ENCODE data around the gene TAOK3.
A peak's percentile ranks its signal among the peaks of the same experiment; 100 is the strongest.

TAOK3 gene

GRCh38 chr12:118344829-118345228 is 27.9 kb downstream of the TAOK3 start:
- TF ChIP-seq, protein P1, sequence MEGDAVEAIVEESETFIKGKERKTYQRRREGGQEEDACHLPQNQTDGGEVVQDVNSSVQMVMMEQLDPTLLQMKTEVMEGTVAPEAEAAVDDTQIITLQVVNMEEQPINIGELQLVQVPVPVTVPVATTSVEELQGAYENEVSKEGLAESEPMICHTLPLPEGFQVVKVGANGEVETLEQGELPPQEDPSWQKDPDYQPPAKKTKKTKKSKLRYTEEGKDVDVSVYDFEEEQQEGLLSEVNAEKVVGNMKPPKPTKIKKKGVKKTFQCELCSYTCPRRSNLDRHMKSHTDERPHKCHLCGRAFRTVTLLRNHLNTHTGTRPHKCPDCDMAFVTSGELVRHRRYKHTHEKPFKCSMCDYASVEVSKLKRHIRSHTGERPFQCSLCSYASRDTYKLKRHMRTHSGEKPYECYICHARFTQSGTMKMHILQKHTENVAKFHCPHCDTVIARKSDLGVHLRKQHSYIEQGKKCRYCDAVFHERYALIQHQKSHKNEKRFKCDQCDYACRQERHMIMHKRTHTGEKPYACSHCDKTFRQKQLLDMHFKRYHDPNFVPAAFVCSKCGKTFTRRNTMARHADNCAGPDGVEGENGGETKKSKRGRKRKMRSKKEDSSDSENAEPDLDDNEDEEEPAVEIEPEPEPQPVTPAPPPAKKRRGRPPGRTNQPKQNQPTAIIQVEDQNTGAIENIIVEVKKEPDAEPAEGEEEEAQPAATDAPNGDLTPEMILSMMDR (IDR thresholded peaks at IDR 0.05; ENCODE audit: control insufficient read depth, extremely low read depth, insufficient read depth), result no peak
- DNase-seq (ENCODE audit: low read depth), result no peak
- H3K4me3 ChIP-seq (ENCODE audit: low read depth, low read length), result no peak overlapping the region

- DNase-seq (ENCODE audit: low read depth), result peak; percentile 61
- TF ChIP-seq, protein P1 (IDR thresholded peaks at IDR 0.05; ENCODE audit: control insufficient read depth, extremely low read depth, insufficient read depth), result no peak
- no peak overlapping the region for H3K4me3 ChIP-seq (ENCODE audit: low read depth, low read length)
Measured at GRCh38 chr12:118342090-118342489, 30.6 kb downstream of the TAOK3 start.

DNA sequence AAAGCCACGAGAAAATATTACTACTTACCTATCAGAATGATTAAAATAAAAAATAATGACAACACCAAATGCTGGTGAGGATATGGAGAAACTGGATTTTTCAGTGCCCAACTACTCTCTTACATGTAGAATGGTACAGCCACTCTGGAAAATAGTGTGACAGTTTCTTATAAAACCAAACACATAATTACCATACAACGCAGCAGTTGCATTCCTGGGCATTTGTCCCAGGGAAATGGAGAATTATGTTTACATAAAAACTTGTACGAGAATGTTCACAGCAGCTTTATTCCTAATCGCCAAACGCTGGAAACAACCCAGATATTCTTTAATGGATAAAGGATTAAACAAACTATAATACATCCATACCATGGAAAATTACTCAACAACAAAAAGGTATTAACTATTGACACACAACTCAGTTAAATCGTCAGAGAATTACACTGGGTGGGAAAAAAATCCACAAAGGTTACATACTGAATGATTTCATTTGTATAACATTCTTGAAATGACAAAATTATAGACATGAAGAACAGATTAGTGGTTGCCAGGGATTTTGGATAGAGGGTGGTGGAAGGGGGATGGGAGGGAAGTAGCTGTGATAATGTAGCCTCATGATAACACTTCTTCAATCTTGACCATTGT is 35.4 kb downstream of the TAOK3 start:
- TF ChIP-seq, protein P1 (IDR thresholded peaks at IDR 0.05; ENCODE audit: control insufficient read depth, extremely low read depth, insufficient read depth), result no peak
- peak; percentile 97 for DNase-seq (ENCODE audit: low read depth)
- no peak overlapping the region for H3K4me3 ChIP-seq (ENCODE audit: low read depth, low read length)

GRCh38 chr12:118336123-118336522 is 36.6 kb downstream of the TAOK3 start:
- no peak for DNase-seq (ENCODE audit: low read depth)
- TF ChIP-seq, protein P1 (IDR thresholded peaks at IDR 0.05; ENCODE audit: control insufficient read depth, extremely low read depth, insufficient read depth), result no peak
- no peak overlapping the region for H3K4me3 ChIP-seq (ENCODE audit: low read depth, low read length)

- no peak overlapping the region for H3K4me3 ChIP-seq (ENCODE audit: low read depth, low read length)
- DNase-seq (ENCODE audit: low read depth), result no peak
- TF ChIP-seq, protein P1 (IDR thresholded peaks at IDR 0.05; ENCODE audit: control insufficient read depth, extremely low read depth, insufficient read depth), result no peak
Measured at GRCh38 chr12:118334939-118335567, 37.7 kb downstream of the TAOK3 start.

- DNase-seq (ENCODE audit: low read depth), result no peak
- TF ChIP-seq, protein P1 (IDR thresholded peaks at IDR 0.05; ENCODE audit: control insufficient read depth, extremely low read depth, insufficient read depth), result no peak
- no peak overlapping the region for H3K4me3 ChIP-seq (ENCODE audit: low read depth, low read length)
Measured at GRCh38 chr12:118334241-118334640, 38.5 kb downstream of the TAOK3 start.

DNA sequence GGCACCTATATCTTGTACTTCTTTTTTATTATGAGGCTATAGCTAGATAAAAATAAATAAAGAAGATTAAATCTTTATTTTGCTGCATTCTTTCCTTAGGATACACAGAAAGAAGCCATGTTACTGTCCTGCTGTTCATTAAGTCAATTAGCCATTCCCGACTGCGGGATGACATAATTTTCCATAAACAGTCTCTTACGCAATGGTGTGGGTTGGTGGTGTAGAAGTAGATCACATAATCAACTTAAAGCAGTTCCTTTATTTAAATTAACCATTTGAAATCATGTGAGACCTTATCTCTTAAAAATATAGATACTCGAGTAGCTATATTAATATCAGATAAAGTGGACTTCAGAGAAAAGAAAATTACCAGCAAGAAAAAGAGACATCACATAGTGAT is 40.2 kb downstream of the TAOK3 start:
- TF ChIP-seq, protein P1 (IDR thresholded peaks at IDR 0.05; ENCODE audit: control insufficient read depth, extremely low read depth, insufficient read depth), result no peak
- no peak overlapping the region for H3K4me3 ChIP-seq (ENCODE audit: low read depth, low read length)
- no peak for DNase-seq (ENCODE audit: low read depth)
